OCI-LY1 (cell line): ENCODE measurements around the gene TTLL10.

Source experiments
- H2AFZ ChIP-seq: fragments of 200-600 bp; sonication (generic), shearing (Covaris generic); 2 replicates; pipeline ENCODE4 v1.6.0; 2014; ENCODE audit warnings: antibody characterized with exemption, mild to moderate bottlenecking, low read length
- H3F3A ChIP-seq: fragments of 200-600 bp; sonication (generic), shearing (Covaris generic); 2 replicates; pipeline ENCODE4 v1.6.0; 2014; ENCODE audit warnings: mild to moderate bottlenecking, antibody characterized with exemption, low read length, moderate library complexity; ENCODE audit not compliant: insufficient read depth
- H3K27ac ChIP-seq: fragments of 200-600 bp; sonication (generic); 2 replicates; pipeline ENCODE4 v1.5.1; 2014; ENCODE audit warnings: low read length, mixed run types, mild to moderate bottlenecking, low read depth; ENCODE audit not compliant: poor library complexity, severe bottlenecking
- H3K27me3 ChIP-seq: fragments of 200-600 bp; sonication (generic); 2 replicates; pipeline ENCODE4 v1.6.0; 2014; ENCODE audit warnings: antibody characterized with exemption, mild to moderate bottlenecking, low read length, moderate library complexity; ENCODE audit not compliant: insufficient read depth
- H3K36me3 ChIP-seq: fragments of 200-600 bp; sonication (generic); 2 replicates; pipeline ENCODE4 v1.6.1; 2014; ENCODE audit warnings: mild to moderate bottlenecking, antibody characterized with exemption, low read length, moderate library complexity, mixed read lengths; ENCODE audit not compliant: insufficient read depth
- H3K4me1 ChIP-seq: fragments of 200-600 bp; sonication (generic); 2 replicates; pipeline ENCODE4 v1.5.1; 2014; ENCODE audit warnings: mild to moderate bottlenecking, low read length, moderate library complexity; ENCODE audit not compliant: insufficient read depth, severe bottlenecking
- H3K4me2 ChIP-seq: fragments of 200-600 bp; sonication (generic), shearing (Covaris generic); 2 replicates; pipeline ENCODE4 v1.6.1; 2014; ENCODE audit warnings: low read length
- H3K4me3 ChIP-seq: fragments of 200-600 bp; sonication (generic); 2 replicates; pipeline ENCODE4 v1.5.1; 2014; ENCODE audit warnings: low read length, low read depth, mild to moderate bottlenecking, mixed read lengths; ENCODE audit not compliant: poor library complexity, severe bottlenecking
- H3K79me2 ChIP-seq: fragments of 200-600 bp; shearing (Covaris generic); 2 replicates; pipeline ENCODE4 v1.6.1; 2016; ENCODE audit warnings: mixed run types, low read length, mixed read lengths; ENCODE audit not compliant: insufficient read depth
- H3K9ac ChIP-seq: fragments of 200-600 bp; sonication (generic), shearing (Covaris generic); 2 replicates; pipeline ENCODE4 v1.6.1; 2014; ENCODE audit warnings: mild to moderate bottlenecking, low read length, mixed read lengths
- H3K9me2 ChIP-seq: fragments of 200-600 bp; sonication (generic), shearing (Covaris generic); 2 replicates; pipeline ENCODE4 v1.6.1; 2014; ENCODE audit warnings: low read depth, mild to moderate bottlenecking, low read length, mixed read lengths
- H3K9me3 ChIP-seq: fragments of 200-600 bp; shearing (Covaris generic); 2 replicates; pipeline ENCODE4 v1.6.1; 2014; ENCODE audit warnings: low read length, mixed read lengths
- H4K20me1 ChIP-seq: fragments of 200-600 bp; sonication (generic), shearing (Covaris generic); 2 replicates; pipeline ENCODE4 v1.6.0; 2016; ENCODE audit warnings: mild to moderate bottlenecking, low read length; ENCODE audit not compliant: insufficient read depth
- EZH2 ChIP-seq: fragments of 200-600 bp; sonication (generic), shearing (Covaris generic); IDR thresholded peaks from 2 replicates; pipeline ENCODE4 v1.8.0; 2017; ENCODE audit warnings: borderline replicate concordance, mixed run types, mild to moderate bottlenecking, antibody characterized with exemption, low read length, moderate library complexity, mixed read lengths
- TF ChIP-seq, protein P1 (sequence below): fragments of 200-600 bp; sonication (generic), shearing (Covaris generic); IDR thresholded peaks from 2 replicates; pipeline ENCODE4 v1.5.1; 2017; ENCODE audit warnings: mild to moderate bottlenecking, antibody characterized with exemption, low read length, moderate library complexity, mixed read lengths

TTLL10 gene

GRCh38 chr1:1241588-1242219 is 68.0 kb downstream of the TTLL10 start:
- H3K9me3 ChIP-seq: no peaks in the 10 kb centered on the region
- no peaks in the 10 kb centered on the region for H3K9me2 ChIP-seq
- H3K27me3 ChIP-seq: peaks cover 27% of the 10 kb centered on the region; the same call in 1 of the 2 replicates
- no peak overlapping the region for H3K9ac ChIP-seq
- H2AFZ ChIP-seq: no peak overlapping the region
- no peak overlapping the region for H3K4me2 ChIP-seq
- H3K36me3 ChIP-seq: no peaks in the 10 kb centered on the region
- no peaks in the 10 kb centered on the region for H3K4me1 ChIP-seq
- H3F3A ChIP-seq: no peaks in the 10 kb centered on the region
- no peak overlapping the region for H3K4me3 ChIP-seq
- TF ChIP-seq, protein P1, sequence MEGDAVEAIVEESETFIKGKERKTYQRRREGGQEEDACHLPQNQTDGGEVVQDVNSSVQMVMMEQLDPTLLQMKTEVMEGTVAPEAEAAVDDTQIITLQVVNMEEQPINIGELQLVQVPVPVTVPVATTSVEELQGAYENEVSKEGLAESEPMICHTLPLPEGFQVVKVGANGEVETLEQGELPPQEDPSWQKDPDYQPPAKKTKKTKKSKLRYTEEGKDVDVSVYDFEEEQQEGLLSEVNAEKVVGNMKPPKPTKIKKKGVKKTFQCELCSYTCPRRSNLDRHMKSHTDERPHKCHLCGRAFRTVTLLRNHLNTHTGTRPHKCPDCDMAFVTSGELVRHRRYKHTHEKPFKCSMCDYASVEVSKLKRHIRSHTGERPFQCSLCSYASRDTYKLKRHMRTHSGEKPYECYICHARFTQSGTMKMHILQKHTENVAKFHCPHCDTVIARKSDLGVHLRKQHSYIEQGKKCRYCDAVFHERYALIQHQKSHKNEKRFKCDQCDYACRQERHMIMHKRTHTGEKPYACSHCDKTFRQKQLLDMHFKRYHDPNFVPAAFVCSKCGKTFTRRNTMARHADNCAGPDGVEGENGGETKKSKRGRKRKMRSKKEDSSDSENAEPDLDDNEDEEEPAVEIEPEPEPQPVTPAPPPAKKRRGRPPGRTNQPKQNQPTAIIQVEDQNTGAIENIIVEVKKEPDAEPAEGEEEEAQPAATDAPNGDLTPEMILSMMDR: no peak
- TF ChIP-seq EZH2: no peak
- H3K79me2 ChIP-seq: no peaks in the 10 kb centered on the region
- H4K20me1 ChIP-seq: no peaks in the 10 kb centered on the region
- no peak overlapping the region for H3K27ac ChIP-seq

DNA sequence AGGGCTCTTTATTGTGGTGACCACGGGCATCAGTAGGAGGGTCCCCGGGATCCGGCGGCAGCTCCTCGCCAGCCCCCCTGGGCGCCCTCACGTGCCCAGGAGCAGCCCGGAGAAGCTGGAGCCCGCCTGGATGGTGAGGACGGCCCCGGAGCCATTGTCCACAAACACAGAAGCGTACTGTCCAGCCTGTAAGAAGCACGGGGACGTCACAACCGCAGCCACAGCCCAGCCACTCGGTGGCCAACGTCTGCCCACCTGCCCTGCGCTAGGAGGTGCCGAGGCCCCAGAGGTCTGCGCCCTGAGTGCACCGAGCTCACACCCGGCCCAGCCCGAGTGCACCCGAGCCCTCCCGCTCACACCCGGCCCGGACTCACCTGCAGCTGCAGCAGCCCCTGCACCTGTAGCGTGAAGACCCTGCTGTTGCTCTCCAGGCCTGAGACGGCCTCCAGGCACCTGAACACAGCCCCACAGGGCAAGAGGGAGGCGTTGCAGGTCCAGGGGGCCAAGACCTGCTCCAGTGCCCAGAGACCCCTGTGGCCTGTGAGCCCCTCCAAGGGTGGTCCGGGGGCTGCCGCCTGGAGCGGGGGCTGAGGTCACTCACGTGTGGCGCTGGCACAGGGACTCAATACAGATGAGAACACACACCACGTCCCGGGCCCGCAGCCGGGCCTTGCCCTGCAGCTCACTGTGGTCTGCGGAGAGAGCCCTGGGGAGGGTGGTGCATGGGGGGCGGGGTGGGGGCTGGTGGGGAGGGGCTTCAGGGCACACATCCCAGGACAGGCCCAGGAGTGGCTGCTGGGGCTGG is 69.0 kb downstream of the TTLL10 start:
- Histone ChIP-seq H2AFZ (no peak overlapping the region), H3K79me2 (no peaks in the 10 kb centered on the region), H3K27me3 (peaks cover 30% of the 10 kb centered on the region; the same call in 1 of the 2 replicates), H3K4me1 (no peaks in the 10 kb centered on the region), H4K20me1 (no peaks in the 10 kb centered on the region), H3K9ac (no peak overlapping the region), H3F3A (no peaks in the 10 kb centered on the region), H3K9me3 (no peaks in the 10 kb centered on the region), H3K9me2 (no peaks in the 10 kb centered on the region), H3K4me3 (no peak overlapping the region), H3K4me2 (no peak overlapping the region), H3K36me3 (no peaks in the 10 kb centered on the region), H3K27ac (no peak overlapping the region)
- TF ChIP-seq EZH2: no peak
- TF ChIP-seq, protein P1: no peak

DNA sequence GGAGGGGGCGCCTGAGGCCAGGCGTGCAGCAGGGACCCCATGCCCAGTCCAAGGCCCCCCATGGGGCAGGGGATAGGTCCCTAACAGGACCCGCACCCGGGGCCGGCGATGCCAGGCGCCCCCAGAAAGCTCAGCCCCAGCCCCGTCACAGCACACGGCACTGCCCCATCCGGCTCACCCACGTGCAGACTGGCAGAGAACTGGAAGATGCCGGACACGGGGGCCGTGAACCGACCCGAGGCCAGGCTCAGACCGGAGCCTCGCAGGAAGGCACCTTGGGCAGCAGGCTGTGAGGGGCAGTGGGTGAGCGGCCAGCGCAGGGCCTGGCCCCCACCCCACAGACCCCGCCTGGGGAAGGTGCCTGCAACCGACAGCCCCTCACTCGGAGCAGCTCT is 69.6 kb downstream of the TTLL10 start:
- H3K4me1 ChIP-seq: no peaks in the 10 kb centered on the region
- H3F3A ChIP-seq: no peaks in the 10 kb centered on the region
- H3K9me2 ChIP-seq: no peaks in the 10 kb centered on the region
- peaks cover 28% of the 10 kb centered on the region; the same call in 1 of the 2 replicates for H3K27me3 ChIP-seq
- H4K20me1 ChIP-seq: no peaks in the 10 kb centered on the region
- H3K79me2 ChIP-seq: no peaks in the 10 kb centered on the region
- H3K4me3 ChIP-seq: no peak overlapping the region
- no peak overlapping the region for H3K9ac ChIP-seq
- H3K36me3 ChIP-seq: no peaks in the 10 kb centered on the region
- H2AFZ ChIP-seq: no peak overlapping the region
- no peak for TF ChIP-seq EZH2
- TF ChIP-seq, protein P1: no peak
- no peak overlapping the region for H3K4me2 ChIP-seq
- H3K9me3 ChIP-seq: no peaks in the 10 kb centered on the region
- no peak overlapping the region for H3K27ac ChIP-seq
